IMR-90 (cell line): Measurements from ENCODE around the gene ZNF486. TPM values are rescaled to one million over a fixed set of nuclear protein-coding genes. Genes with fewer than 3 reads are reported as not detected.

Experiments
- ATAC-seq: fragments of 200-7000 bp; cut with Tn5 transposase; 2 replicates; pipeline ENCODE4 v1.9.1; 2020; ENCODE audit warnings: low read depth, mild to moderate bottlenecking, moderate library complexity
- BruUV-seq: library from RNA; stranded (reverse); fragments of 400-500 nt; replicated peaks from 2 replicates; lab custom pipeline; 2021; lab: Mats Ljungman, UMichigan
- CTCF ChIA-PET: fragments of 300-600 bp; formaldehyde crosslinking; extraction: SDS; loops from one replicate; lab custom pipeline; 2021; ENCODE audit warnings: antibody characterized with exemption; lab: Yijun Ruan, JAX
- POLR2A ChIA-PET: fragments of 300-600 bp; sonication (Branson Sonifier 250); formaldehyde crosslinking; loops from one replicate; lab custom pipeline; 2022; ENCODE audit warnings: antibody characterized with exemption; ENCODE audit not compliant: unreplicated experiment; lab: Charles Lee
- DNase-seq: peaks from one replicate; pipeline ENCODE4 v3.0.0; 2013
- H2AFZ ChIP-seq: replicated peaks from 2 replicates; pipeline ENCODE3; 2013; ENCODE audit warnings: low read length, mild to moderate bottlenecking; ENCODE audit not compliant: poor library complexity
- H2AK5ac ChIP-seq: 2 replicates; pipeline ENCODE4 v1.6.1; 2013; ENCODE audit warnings: low read depth, low read length, inconsistent platforms
- H2AK9ac ChIP-seq: replicated peaks from 2 replicates; pipeline ENCODE3; 2013; ENCODE audit warnings: mild to moderate bottlenecking, low read depth, low read length, moderate library complexity; ENCODE audit not compliant: poor library complexity
- H2BK120ac ChIP-seq: 2 replicates; pipeline ENCODE4 v1.6.1; 2013; ENCODE audit warnings: low read depth, low read length, inconsistent platforms
- H2BK15ac ChIP-seq: 3 replicates; pipeline ENCODE4 v1.6.1; 2013; ENCODE audit warnings: low read depth, low read length, inconsistent platforms
- H2BK20ac ChIP-seq: 2 replicates; pipeline ENCODE4 v1.6.1; 2013; ENCODE audit warnings: low read depth, mild to moderate bottlenecking, inconsistent platforms, low read length, moderate library complexity
- H2BK5ac ChIP-seq: 2 replicates; pipeline ENCODE4 v1.6.1; 2013; ENCODE audit warnings: mild to moderate bottlenecking, low read depth, low read length, inconsistent platforms; ENCODE audit not compliant: poor library complexity, severe bottlenecking
- H3K14ac ChIP-seq: replicated peaks from 2 replicates; pipeline ENCODE4 v1.6.1; 2013; ENCODE audit warnings: low read depth, low read length, inconsistent platforms
- H3K18ac ChIP-seq: 2 replicates; pipeline ENCODE4 v1.6.1; 2013; ENCODE audit warnings: low read depth, low read length, control low read depth
- H3K23ac ChIP-seq: 2 replicates; pipeline ENCODE4 v1.6.1; 2013; ENCODE audit warnings: low read depth, low read length, inconsistent platforms
- H3K27ac ChIP-seq: 2 replicates; pipeline ENCODE4 v1.5.1; 2013; ENCODE audit warnings: mild to moderate bottlenecking, control low read depth, low read length; ENCODE audit not compliant: insufficient read depth
- H3K27me3 ChIP-seq: 2 replicates; pipeline ENCODE4 v1.6.1; 2013; ENCODE audit warnings: low read length; ENCODE audit not compliant: control insufficient read depth, insufficient read depth
- H3K36me3 ChIP-seq: 2 replicates; pipeline ENCODE4 v1.6.1; 2013; ENCODE audit warnings: low read length, mixed read lengths; ENCODE audit not compliant: control insufficient read depth, insufficient read depth
- H3K4ac ChIP-seq: 2 replicates; pipeline ENCODE4 v1.6.1; 2013; ENCODE audit warnings: low read depth, low read length, inconsistent platforms
- H3K4me1 ChIP-seq: 2 replicates; pipeline ENCODE4 v1.6.1; 2013; ENCODE audit warnings: low read length, mixed read lengths; ENCODE audit not compliant: control insufficient read depth, insufficient read depth
- H3K4me2 ChIP-seq: 2 replicates; pipeline ENCODE4 v1.6.1; 2013; ENCODE audit warnings: low read depth, mild to moderate bottlenecking, control low read depth, low read length, moderate library complexity
- H3K4me3 ChIP-seq: 2 replicates; pipeline ENCODE4 v1.5.1; 2013; ENCODE audit warnings: low read depth, mild to moderate bottlenecking, control low read depth, low read length, moderate library complexity; ENCODE audit not compliant: insufficient read depth
- H3K56ac ChIP-seq: 2 replicates; pipeline ENCODE4 v1.6.1; 2013; ENCODE audit warnings: low read length, inconsistent platforms; ENCODE audit not compliant: insufficient read depth; ENCODE audit errors: extremely low read depth
- H3K79me1 ChIP-seq, 2 experiments: 2 replicates each; pipeline ENCODE4 v1.6.1; 2013; ENCODE audit warnings: low read length in 2 of 2, inconsistent platforms in 1 of 2, low read depth in 1 of 2
- H3K9ac ChIP-seq: 2 replicates; pipeline ENCODE4 v1.6.1; 2013; ENCODE audit warnings: low read depth, low read length, control low read depth
- H3K9me1 ChIP-seq: 2 replicates; pipeline ENCODE4 v1.6.1; 2013; ENCODE audit warnings: low read length, inconsistent platforms; ENCODE audit not compliant: insufficient read depth
- H3K9me3 ChIP-seq: 2 replicates; pipeline ENCODE4 v1.6.1; 2013; ENCODE audit warnings: low read length; ENCODE audit not compliant: control insufficient read depth, insufficient read depth
- H4K20me1 ChIP-seq: 2 replicates; pipeline ENCODE4 v1.6.1; 2013; ENCODE audit warnings: low read length, inconsistent platforms; ENCODE audit not compliant: insufficient read depth
- H4K5ac ChIP-seq: 2 replicates; pipeline ENCODE4 v1.6.1; 2013; ENCODE audit warnings: mild to moderate bottlenecking, low read depth, low read length, control low read depth
- H4K8ac ChIP-seq, 2 experiments: 2 replicates each; pipeline ENCODE4 v1.6.1; 2013; ENCODE audit warnings: low read depth in 2 of 2, low read length in 2 of 2, control low read depth in 1 of 2, inconsistent platforms in 1 of 2
- H4K91ac ChIP-seq: 2 replicates; pipeline ENCODE4 v1.6.1; 2013; ENCODE audit warnings: low read depth, low read length, inconsistent platforms; ENCODE audit not compliant: insufficient read depth
- CEBPB ChIP-seq: IDR thresholded peaks from 2 replicates; pipeline ENCODE4 v1.6.1; 2012; ENCODE audit warnings: low read depth, low read length, improper control_type of control experiment
- FOS ChIP-seq: fragments of 150-350 bp; IDR thresholded peaks from 2 replicates; pipeline ENCODE4 v1.6.1; 2016; ENCODE audit warnings: low read depth, low read length
- MAFK ChIP-seq: IDR thresholded peaks from 2 replicates; pipeline ENCODE4 v1.6.1; 2012; ENCODE audit warnings: low read depth, low read length, improper control_type of control experiment
- POLR2A ChIP-seq: IDR thresholded peaks from 2 replicates; pipeline ENCODE4 v1.6.1; 2012; ENCODE audit warnings: mild to moderate bottlenecking, low read depth, low read length
- RCOR1 ChIP-seq: IDR thresholded peaks from 2 replicates; pipeline ENCODE4 v1.6.1; 2012; ENCODE audit warnings: mild to moderate bottlenecking, low read length, improper control_type of control experiment; ENCODE audit not compliant: insufficient replicate concordance
- SMC3 ChIP-seq: fragments of 150-350 bp; IDR thresholded peaks from 2 replicates; pipeline ENCODE4 v1.6.1; 2016; ENCODE audit warnings: low read depth, mild to moderate bottlenecking, antibody characterized with exemption, low read length, moderate library complexity
- USF2 ChIP-seq: fragments of 150-350 bp; IDR thresholded peaks from 2 replicates; pipeline ENCODE4 v1.6.1; 2017; ENCODE audit warnings: mild to moderate bottlenecking, antibody characterized with exemption, low read length, low read depth
- WGBS, 2 experiments: methylation state at CpG; one replicate each; pipeline versions ENCODE4 v1.1.5 to v1.1.7; 2013; ENCODE audit warnings: missing lambda C conversion rate in 2 of 2; ENCODE audit not compliant: insufficient read length in 1 of 2; ENCODE audit errors: extremely low coverage in 2 of 2; 5-methylcytosine and 5-hydroxymethylcytosine counted together
- dilution Hi-C: fragments of 300-500 bp; cut with HindIII; formaldehyde crosslinking; loops from one replicate; pipeline ENCODE4 v1.14.3; 2018; ENCODE audit warnings: low sequenced_read_pairs; ENCODE audit not compliant: unreplicated experiment
- in situ Hi-C: fragments of 300-500 bp; cut with MboI; formaldehyde crosslinking; loops from 3 replicates; pipeline ENCODE4 v1.14.3; 2019; ENCODE audit warnings: low sequenced_read_pairs, inconsistent platforms, mixed read lengths
- intact Hi-C: fragments of 100-400 bp; cut with micrococcal nuclease; formaldehyde crosslinking; loops from 2 replicates; pipeline ENCODE4 v1.10.0; 2022
- polyA plus RNA-seq, 3 experiments: library from polyadenylated mRNA; depleted of rRNA; stranded (reverse); fragments of >200 nt; gene quantifications; 2 replicates each; pipeline ENCODE4 v1.2.3, GENCODE V29; 2012; ENCODE audit warnings: low replicate concordance in 1 of 3
- total RNA-seq: library from RNA; depleted of rRNA; stranded (reverse); fragments of >200 nt; gene quantifications from 2 replicates; pipeline ENCODE4 v1.2.3, GENCODE V29; 2012
- TF ChIP-seq, protein P1 (sequence below): conservative IDR thresholded peaks from 2 replicates; pipeline ENCODE4 v1.5.1; 2012; ENCODE audit warnings: mild to moderate bottlenecking, low read depth, low read length, improper control_type of control experiment

ZNF486 gene
- total and polyA plus RNA-seq, 2 of the 4 experiments (the other 2 are of a cell fraction) = 2.2 to 4.1 TPM

DNA sequence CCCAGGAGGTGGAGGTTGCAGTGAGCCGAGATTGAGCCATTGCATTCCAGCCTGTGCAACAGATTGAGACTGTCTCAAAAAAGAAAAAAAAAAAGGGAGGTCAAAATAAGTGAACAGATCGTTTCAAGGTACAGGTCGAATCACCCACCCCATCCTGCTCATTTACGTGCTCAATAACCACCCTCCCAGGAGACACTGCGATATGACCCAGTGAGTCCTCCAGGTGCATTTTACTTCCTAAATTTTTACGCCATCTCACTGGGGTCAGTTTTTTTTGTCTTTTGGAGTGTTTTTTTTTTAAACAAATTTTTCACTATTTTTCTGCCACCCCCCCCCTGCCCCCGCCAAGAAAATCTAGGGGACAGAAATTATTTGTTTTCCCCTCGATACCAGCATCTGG is 68.1 kb downstream of the ZNF486 start:
- H2BK5ac ChIP-seq = no peak overlapping the region
- no TSS peak for BruUV-seq
- no peak overlapping the region for H3K4ac ChIP-seq
- no peak overlapping the region for H2AFZ ChIP-seq
- no peak overlapping the region for H4K5ac ChIP-seq
- no peak for DNase-seq
- H4K8ac ChIP-seq = no peak overlapping the region
- H4K91ac ChIP-seq = no peak overlapping the region
- no peak overlapping the region for H2AK9ac ChIP-seq
- in situ Hi-C loops (no loop called here), dilution Hi-C loops (no loop called here), intact Hi-C loops (loop anchor here (10.0 kb wide), 1 partner anchor 180 kb away; no protein-coding TSS in a partner anchor)
- peaks cover 0 to 4% of the 10 kb centered on the region in 2 experiments; a peak in 2 of 4 replicates for H3K79me1 ChIP-seq
- no peak overlapping the region for H2BK20ac ChIP-seq
- H3K4me2 ChIP-seq = no peak overlapping the region
- no peaks in the 10 kb centered on the region for H4K20me1 ChIP-seq
- no peak for TF ChIP-seq MAFK
- TF ChIP-seq USF2 = no peak
- TF ChIP-seq RCOR1 = no peak
- TF ChIP-seq POLR2A = no peak
- TF ChIP-seq SMC3 = no peak
- TF ChIP-seq, protein P1, sequence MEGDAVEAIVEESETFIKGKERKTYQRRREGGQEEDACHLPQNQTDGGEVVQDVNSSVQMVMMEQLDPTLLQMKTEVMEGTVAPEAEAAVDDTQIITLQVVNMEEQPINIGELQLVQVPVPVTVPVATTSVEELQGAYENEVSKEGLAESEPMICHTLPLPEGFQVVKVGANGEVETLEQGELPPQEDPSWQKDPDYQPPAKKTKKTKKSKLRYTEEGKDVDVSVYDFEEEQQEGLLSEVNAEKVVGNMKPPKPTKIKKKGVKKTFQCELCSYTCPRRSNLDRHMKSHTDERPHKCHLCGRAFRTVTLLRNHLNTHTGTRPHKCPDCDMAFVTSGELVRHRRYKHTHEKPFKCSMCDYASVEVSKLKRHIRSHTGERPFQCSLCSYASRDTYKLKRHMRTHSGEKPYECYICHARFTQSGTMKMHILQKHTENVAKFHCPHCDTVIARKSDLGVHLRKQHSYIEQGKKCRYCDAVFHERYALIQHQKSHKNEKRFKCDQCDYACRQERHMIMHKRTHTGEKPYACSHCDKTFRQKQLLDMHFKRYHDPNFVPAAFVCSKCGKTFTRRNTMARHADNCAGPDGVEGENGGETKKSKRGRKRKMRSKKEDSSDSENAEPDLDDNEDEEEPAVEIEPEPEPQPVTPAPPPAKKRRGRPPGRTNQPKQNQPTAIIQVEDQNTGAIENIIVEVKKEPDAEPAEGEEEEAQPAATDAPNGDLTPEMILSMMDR = no peak
- TF ChIP-seq FOS = no peak
- TF ChIP-seq CEBPB = no peak
- no peak overlapping the region for H3K27ac ChIP-seq
- H3K18ac ChIP-seq = no peak overlapping the region
- WGBS, 2 experiments = no CpG with 5 or more reads among the region's 8 CpGs
- no peak for ATAC-seq
- no peak overlapping the region for H3K4me3 ChIP-seq
- H3K36me3 ChIP-seq = 0 out of 2 replicates have a peak, but pooled peaks cover 1% of the 10 kb centered on the region
- no peak overlapping the region for H2BK15ac ChIP-seq
- H3K27me3 ChIP-seq = no peaks in the 10 kb centered on the region
- POLR2A ChIA-PET = no interaction called here
- no peaks in the 10 kb centered on the region for H3K4me1 ChIP-seq
- H2AK5ac ChIP-seq = no peak overlapping the region
- H3K23ac ChIP-seq = no peak overlapping the region
- H3K56ac ChIP-seq = no peak overlapping the region
- H2BK120ac ChIP-seq = no peak overlapping the region
- H3K9me3 ChIP-seq = peaks cover 7% of the 10 kb centered on the region; the same call in 1 of the 2 replicates
- H3K9ac ChIP-seq = no peak overlapping the region
- no peak overlapping the region for H3K14ac ChIP-seq
- no peaks in the 10 kb centered on the region for H3K9me1 ChIP-seq
- CTCF ChIA-PET = no interaction called here
